HepG2 (cell line): ENCODE results near the gene YIF1A. TPM values are rescaled to one million over a fixed set of nuclear protein-coding genes. Genes with fewer than 3 reads are reported as not detected.

ENCODE experiments used
- ATM ChIP-seq: fragments of 450-650 bp; IDR thresholded peaks from 2 replicates; pipeline ENCODE4 v1.7.1; 2017; ENCODE audit warnings: mild to moderate bottlenecking, borderline replicate concordance
- CBX2 ChIP-seq, 2 experiments: fragments of 200-600 bp in 1 of 2; sonication (generic); formaldehyde crosslinking in 1 of 2; IDR thresholded peaks; 2 replicates each; pipeline versions ENCODE4 v1.7.0 to v1.8.1; 2018 to 2022; ENCODE audit warnings: low read depth in 2 of 2, low read length in 1 of 2, mild to moderate bottlenecking in 1 of 2, missing genetic modification reagents in 1 of 2
- GLMP ChIP-seq: sonication (generic); formaldehyde crosslinking; IDR thresholded peaks from 2 replicates; pipeline ENCODE4 v1.9.0; 2021; ENCODE audit warnings: missing genetic modification reagents, mild to moderate bottlenecking, borderline replicate concordance
- GTF3A ChIP-seq: sonication (generic); formaldehyde crosslinking; conservative IDR thresholded peaks from 2 replicates; pipeline ENCODE4 v1.4.0; 2020; ENCODE audit warnings: mild to moderate bottlenecking, missing genetic modification reagents
- HMGXB4 ChIP-seq, 2 experiments: sonication (generic) in 1 of 2; formaldehyde crosslinking in 1 of 2; IDR thresholded peaks; 2 replicates each; pipeline versions ENCODE4 v1.4.0 to v1.6.1; 2018 to 2020; ENCODE audit warnings: missing genetic modification reagents in 2 of 2, borderline replicate concordance in 1 of 2, low read depth in 1 of 2, mild to moderate bottlenecking in 1 of 2, missing biosample characterization in 1 of 2
- IKZF4 ChIP-seq: sonication (generic); formaldehyde crosslinking; IDR thresholded peaks from 2 replicates; pipeline ENCODE4 v1.5.1; 2020; ENCODE audit warnings: borderline replicate concordance, mild to moderate bottlenecking, low read depth, missing genetic modification reagents; ENCODE audit errors: not compliant biosample characterization
- SNAPC4 ChIP-seq: sonication (generic); formaldehyde crosslinking; IDR thresholded peaks from 2 replicates; pipeline ENCODE4 v1.4.0; 2020; ENCODE audit warnings: mild to moderate bottlenecking, missing genetic modification reagents
- SNAPC5 ChIP-seq: sonication (generic); formaldehyde crosslinking; IDR thresholded peaks from 2 replicates; pipeline ENCODE4 v1.8.1; 2023; ENCODE audit warnings: mild to moderate bottlenecking, missing genetic modification reagents, borderline replicate concordance
- STAG1 ChIP-seq: sonication (generic); formaldehyde crosslinking; IDR thresholded peaks from 2 replicates; pipeline ENCODE4 v1.4.0; 2020; ENCODE audit warnings: missing genetic modification reagents
- STAT5B ChIP-seq: sonication (generic); formaldehyde crosslinking; IDR thresholded peaks from 2 replicates; pipeline ENCODE4 v1.4.0; 2020; ENCODE audit warnings: missing genetic modification reagents
- ZBTB46 ChIP-seq: sonication (generic); formaldehyde crosslinking; IDR thresholded peaks from 2 replicates; pipeline ENCODE4 v1.4.0; 2020; ENCODE audit warnings: mild to moderate bottlenecking, missing genetic modification reagents, borderline replicate concordance
- ZFP82 ChIP-seq: sonication (generic); formaldehyde crosslinking; IDR thresholded peaks from 2 replicates; pipeline ENCODE4 v1.5.1; 2020; ENCODE audit warnings: mild to moderate bottlenecking, missing genetic modification reagents, borderline replicate concordance
- ZNF264 ChIP-seq: sonication (generic); formaldehyde crosslinking; IDR thresholded peaks from 2 replicates; pipeline ENCODE4 v1.4.0; 2020; ENCODE audit warnings: missing genetic modification reagents
- ZNF274 ChIP-seq: sonication (generic); formaldehyde crosslinking; IDR thresholded peaks from 2 replicates; pipeline ENCODE4 v1.5.1; 2020; ENCODE audit warnings: mild to moderate bottlenecking, missing genetic modification reagents
- ZNF704 ChIP-seq: sonication (generic); formaldehyde crosslinking; IDR thresholded peaks from 2 replicates; pipeline ENCODE4 v1.8.1; 2023; ENCODE audit warnings: mild to moderate bottlenecking, inconsistent platforms, moderate library complexity, missing genetic modification reagents, borderline replicate concordance
- polyA plus RNA-seq, 8 experiments: library from polyadenylated mRNA; depleted of rRNA in 3 of 8; stranded (reverse) in 7 of 8; unstranded in 1 of 8; fragments of >200 nt; fragmentation: Illumina TruSeq in 4 of 8; extraction: Trizol in 4 of 8; gene quantifications; 2 replicates each; pipeline versions ENCODE4 v1.2.1 to v1.2.3, GENCODE V29; 2011 to 2016; ENCODE audit warnings: low read depth in 4 of 8, missing spikeins in 1 of 8, mixed read lengths in 1 of 8; ENCODE audit not compliant: insufficient read depth in 1 of 8
- total RNA-seq, 5 experiments: library from RNA; depleted of rRNA; stranded (reverse); fragments of >200 nt; fragmentation: Illumina TruSeq; extraction: Trizol; gene quantifications; 2 replicates each; pipeline ENCODE4 v1.2.3, GENCODE V29; 2016; ENCODE audit warnings: low read depth in 1 of 5

YIF1A gene
- total and polyA plus RNA-seq, 2 of the 13 experiments (the other 11 are each of a cell fraction or from before 2014, with no cell fraction given), result 133 to 145 TPM

- TF ChIP-seq HMGXB4 (CRISPR knock-in tag; IDR thresholded peaks at IDR 0.05; ENCODE audit: borderline replicate concordance in 1 of 2, low read depth in 1 of 2) (peak in 1 of 2 experiments; percentile 47; a peak in 2 of 4 replicates), CBX2 (IDR thresholded peaks at IDR 0.05; ENCODE audit: low read depth, low read length) (no peak), CBX2 (CRISPR knock-in tag; IDR thresholded peaks at IDR 0.05; ENCODE audit: low read depth) (peak; percentile 65; the same call in 1 of the 2 replicates), SNAPC4 (CRISPR knock-in tag) (peak; percentile 71; the same call in 1 of the 2 replicates), ATM (no peak), IKZF4 (CRISPR knock-in tag) (peak; percentile 31), SNAPC5 (CRISPR knock-in tag) (no peak; the same call in 1 of the 2 replicates), ZNF264 (CRISPR knock-in tag) (0 out of 2 replicates have a peak, but pooled peaks have one; percentile 53), STAT5B (0 out of 2 replicates have a peak, but pooled peaks have one; percentile 76), STAG1 (no peak), ZBTB46 (no peak), GTF3A (CRISPR knock-in tag) (no peak), ZFP82 (CRISPR knock-in tag) (peak; percentile 67; the same call in 1 of the 2 replicates), ZNF274 (CRISPR knock-in tag) (peak; percentile 66; the same call in 1 of the 2 replicates), GLMP (no peak), ZNF704 (CRISPR knock-in tag) (peak; percentile 43; the same call in 1 of the 2 replicates)
Measured at GRCh38 chr11:66289548-66290329, 796 bp upstream of the YIF1A start (continued).
